Activated CD4-positive, alpha-beta T cell treated with anti-CD3 and anti-CD28 coated beads, Interleukin-2, amount 50 U/mL, for 1 hour (primary cell): ENCODE results near the gene DAB2IP.

Experiments
- DNase-seq: peaks from one replicate; pipeline ENCODE4 v3.0.0-alpha.2; 2020

The DAB2IP gene

GRCh38 chr9:121822093-121823085 lies 171.0 kb downstream of the DAB2IP start:
- DNase-seq, result no peak

GRCh38 chr9:121823451-121824169 lies 172.2 kb downstream of the DAB2IP start:
- no peak for DNase-seq

- DNase-seq, result no peak
These were observed 173.2 kb downstream of the DAB2IP start for GRCh38 chr9:121824651-121825030.

- no peak for DNase-seq
These were observed 173.7 kb downstream of the DAB2IP start for GRCh38 chr9:121825031-121825691.

- no peak for DNase-seq
These were observed 175.3 kb downstream of the DAB2IP start for GRCh38 chr9:121826711-121827110.

- DNase-seq, result no peak
These were observed 176.0 kb downstream of the DAB2IP start for GRCh38 chr9:121827251-121827967.

GRCh38 chr9:121830441-121831140 lies 179.2 kb downstream of the DAB2IP start:
- DNase-seq, result no peak

GRCh38 chr9:121831869-121832268 lies 180.4 kb downstream of the DAB2IP start:
- no peak for DNase-seq

GRCh38 chr9:121833061-121833460 lies 181.6 kb downstream of the DAB2IP start:
- DNase-seq, result no peak
